ENCODE results near the gene MTHFD2.

The MTHFD2 gene

GRCh38 chr2:74232426-74232825 lies 34.0 kb downstream of the MTHFD2 start:
- DNase-seq = no peak

GRCh38 chr2:74233648-74234047 lies 35.2 kb downstream of the MTHFD2 start:
- no peak for DNase-seq

GRCh38 chr2:74235041-74235440 lies 36.6 kb downstream of the MTHFD2 start:
- no peak for DNase-seq

- DNase-seq = no peak
These were observed 40.5 kb downstream of the MTHFD2 start for GRCh38 chr2:74238879-74239278.

GRCh38 chr2:74239346-74239745 lies 40.9 kb downstream of the MTHFD2 start:
- DNase-seq = no peak

GRCh38 chr2:74242354-74243071 lies 44.1 kb downstream of the MTHFD2 start:
- DNase-seq = no peak

- no peak for DNase-seq
These were observed 45.9 kb downstream of the MTHFD2 start for GRCh38 chr2:74244286-74244685.

GRCh38 chr2:74246496-74247195 lies 48.2 kb downstream of the MTHFD2 start:
- DNase-seq = no peak

- no peak for DNase-seq
These were observed 51.1 kb downstream of the MTHFD2 start for GRCh38 chr2:74249406-74250122.

- DNase-seq = no peak
These were observed 51.8 kb downstream of the MTHFD2 start for GRCh38 chr2:74250189-74250631.

GRCh38 chr2:74252036-74252435 lies 53.6 kb downstream of the MTHFD2 start:
- DNase-seq = no peak

GRCh38 chr2:74252862-74253261 lies 54.4 kb downstream of the MTHFD2 start:
- DNase-seq = no peak

GRCh38 chr2:74253306-74253970 lies 55.0 kb downstream of the MTHFD2 start:
- DNase-seq = no peak

- no peak for DNase-seq
These were observed 55.5 kb downstream of the MTHFD2 start for GRCh38 chr2:74253971-74254310.

GRCh38 chr2:74255660-74256213 lies 57.3 kb downstream of the MTHFD2 start:
- DNase-seq = no peak

- DNase-seq = no peak
These were observed 60.8 kb downstream of the MTHFD2 start for GRCh38 chr2:74259191-74259590.

GRCh38 chr2:74259733-74260132 lies 61.3 kb downstream of the MTHFD2 start:
- no peak for DNase-seq

GRCh38 chr2:74260495-74260894 lies 62.1 kb downstream of the MTHFD2 start:
- DNase-seq = no peak

- DNase-seq = peak; percentile 5
These were observed 62.9 kb downstream of the MTHFD2 start for GRCh38 chr2:74261204-74261864.

GRCh38 chr2:74262681-74263080 lies 64.3 kb downstream of the MTHFD2 start:
- no peak for DNase-seq

- DNase-seq = no peak
These were observed 65.9 kb downstream of the MTHFD2 start for GRCh38 chr2:74264281-74264680.

- DNase-seq = peak; percentile 17
These were observed 68.7 kb downstream of the MTHFD2 start for GRCh38 chr2:74267068-74267467.

All from NCI-H526 treated with DMSO at 0.1 percent for 48 hours (cell line).